Sciatic nerve (tissue), 2 donors: Measurements from ENCODE around the gene FZD2. TPM values are rescaled to one million over a fixed set of nuclear protein-coding genes. Genes with fewer than 3 reads are reported as not detected.
A peak's percentile ranks its signal among the peaks of the same experiment; 100 is the strongest.
"Not testable (repeated sequence)": the region's sequence is repeated elsewhere in the genome, so short reads cannot be mapped to it uniquely, and the experiment has no call there.

Source experiments
- ATAC-seq: fragments of 200-7000 bp; cut with Tn5 transposase; one replicate; pipeline ENCODE4 v1.9.1; 2020; ENCODE audit warnings: mild to moderate bottlenecking, moderate library complexity
- DNase-seq: peaks from one replicate; pipeline ENCODE4 v3.0.0-alpha.2; 2020; ENCODE audit warnings: low spot score
- intact Hi-C: fragments of 100-400 bp; cut with DNase I; formaldehyde crosslinking; loops from one replicate; pipeline ENCODE4 v1.14.2; 2022
- total RNA-seq: library from RNA; stranded (reverse); fragmentation: NEBNext Ultra II Directional; extraction: Animal tissue kit (Norgen Biotek cat#: 25700); gene quantifications from one replicate; pipeline ENCODE4 v1.2.1, GENCODE V29; 2021
- donor health status: DM: no; HTN: no; CAD: no.
- donor health status: DM: no; HTN: no; CAD: no.

FZD2 gene
- total RNA-seq, 1 donor from 2014 or later = 22.9 TPM

- no peak for ATAC-seq
- intact Hi-C loops = no loop called here
- DNase-seq = no peak
Observed at GRCh38 chr17:44565866-44566443, 8.7 kb downstream of the FZD2 start.

GRCh38 chr17:44568311-44568944, 11.1 kb downstream of the FZD2 start:
- ATAC-seq, DNase-seq, intact Hi-C loops: not testable (repeated sequence)

- intact Hi-C loops = no loop called here
- DNase-seq = no peak
- ATAC-seq = no peak
Observed at GRCh38 chr17:44568945-44569858, 11.9 kb downstream of the FZD2 start.

- ATAC-seq (no peak), DNase-seq (no peak)
- intact Hi-C loops = no loop called here
Observed at GRCh38 chr17:44572801-44573200, 15.5 kb downstream of the FZD2 start.

- ATAC-seq = no peak
- intact Hi-C loops = no loop called here
- DNase-seq = no peak
Observed at GRCh38 chr17:44575403-44575802, 18.1 kb downstream of the FZD2 start.

- DNase-seq (no peak), ATAC-seq (no peak)
- intact Hi-C loops = no loop called here
Observed at GRCh38 chr17:44578947-44579346, 21.7 kb downstream of the FZD2 start.

- intact Hi-C loops = no loop called here
- DNase-seq (no peak), ATAC-seq (no peak)
Observed at GRCh38 chr17:44581868-44582267, 24.6 kb downstream of the FZD2 start.

GRCh38 chr17:44584443-44584842, 27.2 kb downstream of the FZD2 start:
- ATAC-seq (no peak), DNase-seq (no peak)
- intact Hi-C loops = no loop called here

- intact Hi-C loops = no loop called here
- DNase-seq (no peak), ATAC-seq (no peak)
Observed at GRCh38 chr17:44585315-44585714, 28.0 kb downstream of the FZD2 start.

GRCh38 chr17:44587339-44587738, 30.1 kb downstream of the FZD2 start:
- intact Hi-C loops = no loop called here
- DNase-seq = no peak
- peak; percentile 97 for ATAC-seq

- intact Hi-C loops = no loop called here
- DNase-seq = no peak
- no peak for ATAC-seq
Observed at GRCh38 chr17:44589316-44590071, 32.2 kb downstream of the FZD2 start.

GRCh38 chr17:44590072-44590462, 32.8 kb downstream of the FZD2 start:
- ATAC-seq, intact Hi-C loops: not testable (repeated sequence)

GRCh38 chr17:44590762-44591161, 33.5 kb downstream of the FZD2 start:
- ATAC-seq, DNase-seq, intact Hi-C loops: not testable (repeated sequence)

More at GRCh38 chr17:44590072-44590462, 32.8 kb downstream of the FZD2 start:
- DNase-seq = not testable (repeated sequence)

- ATAC-seq (no peak), DNase-seq (no peak)
- intact Hi-C loops = no loop called here
Observed at GRCh38 chr17:44591206-44591605, 33.9 kb downstream of the FZD2 start.

GRCh38 chr17:44593156-44593555, 35.9 kb downstream of the FZD2 start:
- DNase-seq = no peak
- intact Hi-C loops = no loop called here
- ATAC-seq = no peak

- intact Hi-C loops = no loop called here
- ATAC-seq (no peak), DNase-seq (no peak)
Observed at GRCh38 chr17:44595216-44595775, 38.0 kb downstream of the FZD2 start.

GRCh38 chr17:44598329-44598728, 41.0 kb downstream of the FZD2 start:
- ATAC-seq (no peak), DNase-seq (no peak)
- intact Hi-C loops = no loop called here

GRCh38 chr17:44598932-44599297, 41.6 kb downstream of the FZD2 start:
- no peak for ATAC-seq
- intact Hi-C loops = no loop called here
- DNase-seq = no peak
